A549 (cell line): Measurements from ENCODE around the gene CELSR1. TPM values are rescaled to one million over a fixed set of nuclear protein-coding genes. Genes with fewer than 3 reads are reported as not detected.
A peak's percentile ranks its signal among the peaks of the same experiment; 100 is the strongest.

ENCODE experiments used
- ATAC-seq, 2 experiments: fragments of 200-7000 bp in 1 of 2; fragments of >200 bp in 1 of 2; cut with Nextera tagmentation in 1 of 2; cut with Tn5 transposase in 1 of 2; 3 replicates each; pipeline versions ENCODE4 v1.8.0 to v1.9.1; 2018 to 2020; ENCODE audit warnings: mild to moderate bottlenecking in 1 of 2, moderate library complexity in 1 of 2
- CTCF ChIA-PET: fragments of 300-600 bp; sonication (Branson Sonifier 250); formaldehyde crosslinking; extraction: SDS; loops from one replicate; lab custom pipeline; 2021; ENCODE audit warnings: antibody characterized with exemption, inconsistent platforms; lab: Yijun Ruan, JAX
- POLR2A ChIA-PET: fragments of 350-600 bp; formaldehyde crosslinking; extraction: SDS; loops from one replicate; lab custom pipeline; 2021; ENCODE audit warnings: antibody characterized with exemption, inconsistent platforms; lab: Yijun Ruan, JAX
- DNase-seq, 2 experiments: peaks; one replicate each; pipeline versions ENCODE4 v3.0.0 to v3.0.0-alpha.2; 2011 to 2016; ENCODE audit warnings: low read depth in 1 of 2, low spot score in 1 of 2
- FAIRE-seq: peaks from 2 replicates; lab custom pipeline; 2011; peaks lifted over from hg19 to GRCh38; lab: Jason Lieb, UNC
- H3K27ac ChIP-seq, 2 experiments: fragments of >200 bp; sonication (Bioruptor Twin); formaldehyde crosslinking; 3 replicates each; pipeline ENCODE4 v1.5.1; 2016 to 2017
- H3K4me1 ChIP-seq: fragments of >200 bp; sonication (Bioruptor Twin); formaldehyde crosslinking; 3 replicates; pipeline ENCODE4 v1.6.1; 2016
- H3K4me2 ChIP-seq: fragments of >200 bp; sonication (Bioruptor Twin); formaldehyde crosslinking; 3 replicates; pipeline ENCODE4 v1.6.1; 2016
- H3K4me3 ChIP-seq: fragments of >200 bp; sonication (Bioruptor Twin); formaldehyde crosslinking; 3 replicates; pipeline ENCODE4 v1.5.1; 2016
- H3K9me3 ChIP-seq: fragments of >200 bp; sonication (Bioruptor Twin); formaldehyde crosslinking; 3 replicates; pipeline ENCODE4 v1.6.1; 2016
- ATOH8 ChIP-seq: fragments of 250-450 bp; sonication (Bioruptor Pico); IDR thresholded peaks from 2 replicates; pipeline ENCODE4 v1.5.0; 2020; ENCODE audit warnings: low read depth, mild to moderate bottlenecking, moderate library complexity
- CBX2 ChIP-seq: fragments of 200-600 bp; sonication (generic); IDR thresholded peaks from 2 replicates; pipeline ENCODE4 v1.6.1; 2016; ENCODE audit warnings: low read depth, mild to moderate bottlenecking, borderline replicate concordance
- CEBPB ChIP-seq, 2 experiments: fragments of >200 bp in 1 of 2; sonication (Bioruptor Twin) in 1 of 2; formaldehyde crosslinking in 1 of 2; IDR thresholded peaks; 2 replicates each; pipeline ENCODE4 v1.6.1; 2012 to 2016
- CHD4 ChIP-seq: fragments of 200-600 bp; sonication (generic); IDR thresholded peaks from 2 replicates; pipeline ENCODE4 v1.6.1; 2016; ENCODE audit warnings: antibody characterized with exemption, mild to moderate bottlenecking, borderline replicate concordance
- EHF ChIP-seq: fragments of 250-450 bp; sonication (Bioruptor Pico); IDR thresholded peaks from 2 replicates; pipeline ENCODE4 v1.5.0; 2020; ENCODE audit warnings: mild to moderate bottlenecking
- GATA3 ChIP-seq: IDR thresholded peaks from 2 replicates; pipeline ENCODE4 v1.6.1; 2012; ENCODE audit warnings: borderline replicate concordance
- HOXA7 ChIP-seq: fragments of 250-450 bp; sonication (Bioruptor Pico); IDR thresholded peaks from 2 replicates; pipeline ENCODE4 v1.5.0; 2020; ENCODE audit warnings: mild to moderate bottlenecking, moderate library complexity
- JUN ChIP-seq, 2 experiments: fragments of >200 bp; sonication (Bioruptor Twin); formaldehyde crosslinking; IDR thresholded peaks; 2 replicates in 1 of 2; 3 replicates in 1 of 2; pipeline ENCODE4 v1.6.1; 2016 to 2017
- JUNB ChIP-seq: fragments of >200 bp; sonication (Bioruptor Twin); formaldehyde crosslinking; IDR thresholded peaks from 2 replicates; pipeline ENCODE4 v1.6.1; 2016
- KDM1A ChIP-seq: fragments of 200-600 bp; sonication (generic); IDR thresholded peaks from 2 replicates; pipeline ENCODE4 v1.6.1; 2016; ENCODE audit warnings: low read depth, mild to moderate bottlenecking
- NR3C1 ChIP-seq: fragments of >200 bp; sonication (Bioruptor Twin); formaldehyde crosslinking; IDR thresholded peaks from 3 replicates; pipeline ENCODE4 v1.6.1; 2017
- PHF8 ChIP-seq: fragments of 200-600 bp; sonication (generic); IDR thresholded peaks from 2 replicates; pipeline ENCODE4 v1.6.1; 2016; ENCODE audit warnings: low read depth, mild to moderate bottlenecking, antibody characterized with exemption, moderate library complexity, borderline replicate concordance
- POLR2A ChIP-seq: IDR thresholded peaks from 2 replicates; pipeline ENCODE4 v1.6.1; 2012; ENCODE audit warnings: mild to moderate bottlenecking, low read length
- POLR2AphosphoS2 ChIP-seq: conservative IDR thresholded peaks from 2 replicates; pipeline ENCODE4 v1.6.1; 2012; ENCODE audit warnings: low read length, improper control_type of control experiment, inconsistent platforms
- RARB ChIP-seq: fragments of 250-450 bp; sonication (Bioruptor Pico); IDR thresholded peaks from 2 replicates; pipeline ENCODE4 v1.8.0; 2021; ENCODE audit warnings: mild to moderate bottlenecking, moderate library complexity
- REST ChIP-seq: fragments of 200-600 bp; sonication (generic); IDR thresholded peaks from 2 replicates; pipeline ENCODE4 v1.6.1; 2016; ENCODE audit warnings: antibody characterized with exemption, mild to moderate bottlenecking, moderate library complexity
- RFX5 ChIP-seq: fragments of 450-650 bp; IDR thresholded peaks from 2 replicates; pipeline ENCODE4 v1.7.1; 2014; ENCODE audit warnings: antibody characterized with exemption, mild to moderate bottlenecking, moderate library complexity
- SMC3 ChIP-seq: fragments of >200 bp; sonication (Bioruptor Twin); formaldehyde crosslinking; IDR thresholded peaks from 3 replicates; pipeline ENCODE4 v1.6.1; 2018; ENCODE audit warnings: inconsistent platforms
- TP53 ChIP-seq: fragments of 250-450 bp; sonication (Bioruptor Pico); IDR thresholded peaks from 2 replicates; pipeline ENCODE4 v1.5.0; 2021; ENCODE audit warnings: mild to moderate bottlenecking, moderate library complexity
- USF2 ChIP-seq: fragments of 450-650 bp; IDR thresholded peaks from 2 replicates; pipeline ENCODE4 v1.6.1; 2014; ENCODE audit warnings: antibody characterized with exemption
- ZC3H11A ChIP-seq: fragments of 450-650 bp; IDR thresholded peaks from 2 replicates; pipeline ENCODE4 v1.6.1; 2014; ENCODE audit warnings: antibody characterized with exemption, mild to moderate bottlenecking
- ZFP36 ChIP-seq: fragments of 450-650 bp; IDR thresholded peaks from 2 replicates; pipeline ENCODE4 v1.6.1; 2014; ENCODE audit warnings: borderline replicate concordance; ENCODE audit not compliant: partially characterized antibody
- ZNF302 ChIP-seq: fragments of 250-450 bp; sonication (Bioruptor Pico); IDR thresholded peaks from 2 replicates; pipeline ENCODE4 v1.9.0; 2021; ENCODE audit warnings: inconsistent platforms, mild to moderate bottlenecking, moderate library complexity
- ZSCAN20 ChIP-seq: fragments of 250-450 bp; sonication (Bioruptor Pico); IDR thresholded peaks from 2 replicates; pipeline ENCODE4 v1.8.0; 2022; ENCODE audit warnings: mild to moderate bottlenecking, moderate library complexity
- WGBS: methylation state at CpG from one replicate; pipeline ENCODE4 v1.1.6; 2017; ENCODE audit errors: missing lambda C conversion rate; 5-methylcytosine and 5-hydroxymethylcytosine counted together
- polyA plus RNA-seq, 4 experiments: library from polyadenylated mRNA; depleted of rRNA in 3 of 4; stranded (reverse); fragments of >200 nt; fragmentation: RNase III in 1 of 4; extraction: RNeasy Plus Mini Kit Qiagen cat#74134 plus additional on column Dnase treatment in 1 of 4; gene quantifications; 2 replicates in 3 of 4; 3 replicates in 1 of 4; pipeline ENCODE4 v1.2.3, GENCODE V29; 2011 to 2017
- TF ChIP-seq, protein P1 (sequence below): fragments of >200 bp; sonication (Bioruptor Twin); formaldehyde crosslinking; IDR thresholded peaks from 3 replicates; pipeline ENCODE4 v1.5.1; 2016

Gene CELSR1
- polyA plus RNA-seq, 2 of the 4 experiments (the other 2 are of a cell fraction): 15.3 to 31.8 TPM

- POLR2A ChIA-PET: no interaction called here
- FAIRE-seq (no peak), ATAC-seq (peak; percentile 5 to 35; a peak in 4 of 6 replicates)
Measured at GRCh38 chr22:46568102-46568809, 30.8 kb upstream of the CELSR1 start.

DNA sequence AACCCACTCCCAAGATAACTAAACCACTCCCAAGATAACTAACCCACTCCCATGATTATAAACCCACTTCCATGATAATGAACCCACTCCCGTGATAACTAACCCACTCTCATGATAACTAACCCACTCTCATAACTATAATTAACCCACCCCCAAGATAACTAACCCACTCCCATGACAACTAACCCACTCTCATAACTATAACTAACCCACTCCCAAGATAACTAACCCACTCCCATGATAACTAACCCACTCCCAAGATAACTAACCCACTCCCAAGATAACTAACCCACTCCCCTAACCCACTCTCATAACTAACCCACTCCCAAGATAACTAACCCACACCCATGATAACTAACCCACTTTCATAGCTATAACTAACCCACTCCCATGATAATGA is 30.1 kb upstream of the CELSR1 start:
- Histone ChIP-seq H3K4me3 (no peak overlapping the region), H3K4me1 (peaks cover 13% of the 10 kb centered on the region), H3K4me2 (no peak overlapping the region), H3K27ac (no peak overlapping the region), H3K9me3 (peaks cover 3% of the 10 kb centered on the region; the same call in 1 of the 3 replicates)
- TF ChIP-seq REST (no peak), USF2 (no peak), RFX5 (no peak), ATOH8 (CRISPR knock-in tag) (no peak), GATA3 (no peak), JUNB (no peak), POLR2A (no peak), JUN (IDR thresholded peaks at IDR 0.05) (no peak), CHD4 (no peak), HOXA7 (CRISPR knock-in tag) (no peak), ZSCAN20 (CRISPR knock-in tag) (no peak), CBX2 (no peak)
- 88% methylated on average over 1 of the region's 1 CpG for WGBS
- DNase-seq (no peak), FAIRE-seq (no peak), ATAC-seq (no peak)
- POLR2A ChIA-PET: no interaction called here
- CTCF ChIA-PET: interaction anchor here (1.2 kb wide), 1 partner anchor 16 kb away, joined by 3 read pairs; no protein-coding TSS in a partner anchor

More at GRCh38 chr22:46568102-46568809, 30.8 kb upstream of the CELSR1 start:
- no peak for TF ChIP-seq ZFP36
- TF ChIP-seq KDM1A: no peak
- TF ChIP-seq CHD4: no peak
- TF ChIP-seq NR3C1: no peak
- TF ChIP-seq EHF (CRISPR knock-in tag): no peak
- no peak for TF ChIP-seq PHF8
- TF ChIP-seq HOXA7 (CRISPR knock-in tag): no peak
- TF ChIP-seq, protein P1, sequence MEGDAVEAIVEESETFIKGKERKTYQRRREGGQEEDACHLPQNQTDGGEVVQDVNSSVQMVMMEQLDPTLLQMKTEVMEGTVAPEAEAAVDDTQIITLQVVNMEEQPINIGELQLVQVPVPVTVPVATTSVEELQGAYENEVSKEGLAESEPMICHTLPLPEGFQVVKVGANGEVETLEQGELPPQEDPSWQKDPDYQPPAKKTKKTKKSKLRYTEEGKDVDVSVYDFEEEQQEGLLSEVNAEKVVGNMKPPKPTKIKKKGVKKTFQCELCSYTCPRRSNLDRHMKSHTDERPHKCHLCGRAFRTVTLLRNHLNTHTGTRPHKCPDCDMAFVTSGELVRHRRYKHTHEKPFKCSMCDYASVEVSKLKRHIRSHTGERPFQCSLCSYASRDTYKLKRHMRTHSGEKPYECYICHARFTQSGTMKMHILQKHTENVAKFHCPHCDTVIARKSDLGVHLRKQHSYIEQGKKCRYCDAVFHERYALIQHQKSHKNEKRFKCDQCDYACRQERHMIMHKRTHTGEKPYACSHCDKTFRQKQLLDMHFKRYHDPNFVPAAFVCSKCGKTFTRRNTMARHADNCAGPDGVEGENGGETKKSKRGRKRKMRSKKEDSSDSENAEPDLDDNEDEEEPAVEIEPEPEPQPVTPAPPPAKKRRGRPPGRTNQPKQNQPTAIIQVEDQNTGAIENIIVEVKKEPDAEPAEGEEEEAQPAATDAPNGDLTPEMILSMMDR: no peak
- no peak for TF ChIP-seq ZC3H11A
- no peak for TF ChIP-seq ZNF302 (CRISPR knock-in tag)
- no peak for TF ChIP-seq TP53 (CRISPR knock-in tag)
- TF ChIP-seq RARB (CRISPR knock-in tag): no peak
- TF ChIP-seq SMC3: no peak
- no peak for TF ChIP-seq CEBPB (IDR thresholded peaks at IDR 0.05)
- TF ChIP-seq POLR2AphosphoS2: no peak
- TF ChIP-seq RFX5: no peak
- no peak for TF ChIP-seq ZSCAN20 (CRISPR knock-in tag)
- no peak overlapping the region for H3K4me3 ChIP-seq
- H3K4me2 ChIP-seq: no peak overlapping the region
- H3K9me3 ChIP-seq: peaks cover 3% of the 10 kb centered on the region; the same call in 1 of the 3 replicates
- no peak for DNase-seq
- WGBS: 53% methylated on average over 5 of the region's 7 CpGs
- CTCF ChIA-PET: interaction anchor here (0.5 to 1.2 kb wide), 2 partner anchors 16 to 159 kb away, joined by 3 read pairs; no protein-coding TSS in a partner anchor
- peaks cover 13% of the 10 kb centered on the region for H3K4me1 ChIP-seq
- no peak overlapping the region for H3K27ac ChIP-seq
